KG1 (cell line): ENCODE measurements around the gene CXCR5.

Experiments
- DNase-seq: peaks from one replicate; lab custom pipeline; 2025; lab: John Stamatoyannopoulos, UW

Gene CXCR5

DNA sequence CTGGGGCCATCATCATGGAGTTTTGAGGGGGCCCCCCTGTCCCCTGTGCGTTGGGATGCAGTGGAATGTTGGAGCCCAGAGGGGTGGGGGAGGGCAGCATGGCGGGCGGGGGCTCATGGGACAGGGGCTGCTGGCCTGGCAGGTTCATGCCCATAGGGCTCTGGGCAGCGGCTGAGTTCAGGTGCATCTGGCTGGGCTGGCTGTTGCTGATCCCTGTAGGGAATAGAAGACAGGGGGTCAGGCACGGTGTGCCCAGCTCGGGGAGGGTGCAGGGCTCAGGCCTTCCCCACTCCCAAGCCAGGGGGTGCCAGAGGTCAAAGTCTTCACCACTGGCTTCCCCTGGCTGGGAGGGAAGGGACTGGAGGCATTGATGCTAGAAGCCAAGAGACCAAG lies 15.6 kb downstream of the CXCR5 start:
- DNase-seq = no peak

DNA sequence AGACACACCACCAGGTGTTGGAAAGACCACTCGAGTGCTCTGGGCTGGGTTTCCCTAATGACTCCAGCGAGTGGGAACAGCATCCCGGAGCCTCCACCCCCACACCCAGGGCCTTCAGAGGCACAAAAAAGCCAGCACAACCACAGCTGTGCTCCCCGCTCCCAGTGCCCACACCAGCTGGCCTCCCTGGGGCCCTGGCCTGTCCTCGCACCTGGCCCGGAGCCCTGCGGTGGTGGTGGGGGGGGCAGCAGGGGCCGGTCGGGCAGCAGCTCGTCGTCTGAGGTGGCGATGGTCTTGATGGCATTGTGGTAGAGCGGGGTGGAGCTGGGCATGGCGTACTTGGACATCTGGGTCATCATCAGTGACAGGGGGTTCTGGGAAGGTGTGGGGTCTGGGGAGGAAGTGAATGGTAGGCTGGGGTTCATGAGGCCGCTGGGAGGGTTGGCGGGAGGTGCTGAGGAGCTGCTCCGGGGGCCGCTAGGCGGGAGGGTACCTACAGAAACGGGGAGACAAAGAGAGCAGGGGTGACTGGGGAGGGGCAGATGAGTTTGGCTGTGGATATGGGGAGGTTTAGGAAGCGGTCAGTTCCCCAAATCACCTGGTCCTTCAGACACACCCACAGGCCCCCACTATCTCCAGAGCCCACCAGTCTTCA lies 16.1 kb downstream of the CXCR5 start:
- DNase-seq = no peak

DNA sequence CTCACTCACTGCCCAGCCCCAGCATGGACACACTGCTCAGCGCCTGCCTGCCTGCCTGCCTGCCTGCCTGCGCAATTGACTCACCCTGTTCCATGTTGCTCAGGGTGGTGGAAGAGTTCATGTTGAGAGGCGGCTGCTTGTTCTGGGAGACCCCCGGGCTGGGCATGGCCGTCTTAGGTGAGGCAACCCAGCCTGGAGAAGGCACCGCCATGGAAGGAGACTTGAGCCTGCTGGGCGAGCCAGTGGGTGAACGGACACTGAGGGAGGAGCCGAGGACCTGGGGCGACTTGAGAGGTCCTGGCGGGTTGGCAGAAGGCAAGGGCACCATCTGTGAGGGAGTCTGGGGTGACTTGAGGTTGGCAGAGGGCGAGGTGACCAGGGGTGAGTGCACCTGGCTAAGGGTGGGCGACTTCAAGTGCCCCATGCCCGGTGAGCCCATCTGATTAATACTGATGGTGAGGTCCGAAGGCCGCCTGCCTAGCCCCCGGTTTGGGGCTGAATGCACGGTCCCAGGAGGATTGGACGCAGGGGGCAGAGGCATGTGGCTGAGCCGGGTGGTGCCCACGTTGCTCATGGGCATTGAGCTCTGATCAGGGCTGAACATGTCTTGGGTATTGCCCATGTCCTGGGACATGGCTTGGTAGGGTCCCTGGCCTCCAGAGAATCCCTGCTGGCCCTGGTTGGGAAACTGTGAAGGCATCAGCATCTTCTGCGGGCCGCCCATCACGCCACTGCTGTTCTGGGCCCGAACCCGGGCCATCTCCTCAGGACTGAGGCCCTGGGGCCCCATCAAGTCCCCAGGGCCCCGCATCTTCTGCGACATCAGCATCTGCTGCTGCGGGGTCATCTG lies 17.1 kb downstream of the CXCR5 start:
- no peak for DNase-seq

DNA sequence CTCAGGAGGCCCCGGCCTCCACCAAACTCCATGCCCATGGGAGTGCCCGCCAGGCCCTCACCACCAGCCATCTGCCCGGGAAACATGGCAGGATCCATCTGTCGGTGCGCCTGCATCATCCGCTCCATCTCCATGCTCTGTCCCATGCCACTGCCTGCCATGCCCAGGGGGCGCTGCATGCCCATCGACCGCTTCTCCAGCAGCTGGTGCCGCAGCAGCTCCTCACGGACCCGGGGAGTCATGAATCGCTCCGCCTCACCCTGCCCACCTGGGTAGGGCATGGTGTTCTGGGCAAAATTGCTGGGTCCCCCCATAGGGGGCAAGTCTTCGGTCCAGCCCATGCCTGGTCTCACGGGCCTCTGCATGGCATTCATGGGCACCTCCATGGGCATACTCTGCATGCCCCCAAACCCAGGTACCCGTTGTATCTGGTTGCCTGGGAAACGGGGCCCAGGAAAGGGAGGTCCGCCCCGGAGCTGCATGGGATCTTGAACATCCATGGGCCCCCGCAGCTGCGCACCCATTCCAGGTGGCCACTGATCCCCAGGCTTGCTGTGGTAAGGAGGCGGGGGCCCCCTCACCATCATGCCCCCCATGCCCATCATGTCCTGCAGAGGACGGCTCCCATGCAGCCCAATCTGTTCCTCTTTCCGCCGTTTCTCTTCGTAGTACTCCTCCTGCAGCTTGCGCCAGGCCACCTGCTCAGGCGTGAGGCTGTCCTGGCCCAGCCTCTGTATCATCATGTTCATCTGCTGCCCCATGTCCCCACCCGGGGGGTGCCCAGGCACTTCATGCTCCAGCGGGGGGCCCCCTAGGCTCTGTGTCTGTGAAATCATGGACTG lies 18.0 kb downstream of the CXCR5 start:
- no peak for DNase-seq

GRCh38 chr11:118902336-118903203 lies 18.9 kb downstream of the CXCR5 start:
- no peak for DNase-seq

DNA sequence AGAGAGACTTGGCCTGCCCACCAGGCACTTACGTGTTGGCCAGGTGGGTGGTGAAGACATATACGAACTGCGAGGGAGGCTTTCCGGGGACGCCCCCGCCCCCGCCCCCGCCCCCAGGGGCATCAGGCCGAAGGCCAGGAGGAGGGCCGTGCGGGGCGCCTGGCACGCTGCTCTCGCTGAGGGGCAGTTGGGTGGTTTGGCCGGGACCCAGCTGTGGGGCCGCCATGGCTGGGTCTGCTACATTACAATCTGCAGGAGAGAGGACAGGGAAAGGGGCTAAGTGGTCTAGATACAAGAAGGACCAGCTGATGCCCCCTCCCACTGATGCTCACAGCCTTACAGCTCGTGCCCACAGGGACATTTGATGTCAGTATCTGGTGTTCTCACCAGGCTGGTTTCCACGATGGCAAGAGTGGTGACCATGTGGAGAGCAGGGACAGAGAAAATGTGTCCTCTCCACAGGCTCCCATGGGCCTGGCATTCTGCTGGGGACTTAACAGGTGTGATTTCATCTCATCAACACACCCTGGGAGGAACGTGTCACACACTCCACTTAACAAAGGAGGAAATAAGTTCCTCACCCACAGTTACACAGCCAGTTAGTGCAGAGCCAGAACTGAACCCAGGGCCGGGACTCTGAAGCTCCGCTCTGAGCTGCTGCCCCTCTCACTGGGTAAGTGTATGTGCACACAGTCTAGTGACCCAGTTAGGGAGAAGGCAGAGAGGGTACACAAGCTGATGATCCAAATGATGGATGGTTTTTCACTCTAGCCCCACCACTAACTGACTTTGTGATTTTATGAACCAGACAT lies 19.7 kb downstream of the CXCR5 start:
- DNase-seq = no peak

DNA sequence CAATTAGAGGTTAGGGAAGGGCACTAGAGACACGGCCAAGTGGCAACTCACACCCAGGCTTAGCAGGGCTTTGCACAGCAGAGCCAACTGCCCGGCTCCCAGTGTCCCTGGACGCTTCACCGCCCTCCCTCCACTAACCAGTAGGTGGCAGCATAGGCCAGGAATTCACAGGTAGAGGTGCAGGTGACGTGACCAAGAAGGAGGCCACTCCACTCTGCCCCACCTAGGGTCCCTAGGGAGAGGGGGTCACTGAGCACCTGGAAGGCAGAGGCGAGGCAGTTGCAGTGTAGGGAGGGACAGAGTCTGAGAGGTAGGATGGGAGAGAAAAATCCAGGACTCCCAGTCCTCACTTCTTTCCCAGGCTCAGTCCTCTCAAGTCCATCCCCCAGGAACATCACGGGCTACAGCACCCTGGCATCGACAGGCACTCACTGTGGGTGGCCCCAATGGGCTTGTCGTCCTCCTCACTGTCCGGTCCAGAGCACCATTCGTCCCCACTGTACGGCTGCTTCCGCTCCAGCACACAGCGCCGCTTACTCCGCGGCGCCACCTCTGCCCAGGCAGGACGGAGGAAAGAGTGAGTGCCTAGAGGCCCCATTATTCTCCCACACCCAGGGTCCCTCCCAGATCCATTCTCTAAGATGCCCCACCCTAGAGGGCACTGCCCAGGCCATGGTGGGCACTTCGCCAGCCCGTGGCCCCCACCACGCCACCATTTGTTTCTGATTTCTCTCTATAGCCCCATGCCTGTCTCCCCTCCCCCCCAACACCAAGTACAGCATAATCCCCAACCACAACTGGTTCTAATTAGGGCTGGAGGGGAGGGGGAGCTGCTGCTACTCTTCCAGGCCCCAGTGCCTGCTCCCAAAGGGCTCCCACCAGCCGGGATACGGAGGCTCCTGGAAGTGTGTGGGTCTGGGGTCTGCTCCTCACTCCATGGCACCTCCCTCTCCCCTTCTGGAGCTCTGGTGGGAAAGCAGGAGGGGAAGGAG lies 23.7 kb downstream of the CXCR5 start:
- peak; percentile 83 for DNase-seq

GRCh38 chr11:118908264-118908663 lies 24.6 kb downstream of the CXCR5 start:
- DNase-seq = no peak

DNA sequence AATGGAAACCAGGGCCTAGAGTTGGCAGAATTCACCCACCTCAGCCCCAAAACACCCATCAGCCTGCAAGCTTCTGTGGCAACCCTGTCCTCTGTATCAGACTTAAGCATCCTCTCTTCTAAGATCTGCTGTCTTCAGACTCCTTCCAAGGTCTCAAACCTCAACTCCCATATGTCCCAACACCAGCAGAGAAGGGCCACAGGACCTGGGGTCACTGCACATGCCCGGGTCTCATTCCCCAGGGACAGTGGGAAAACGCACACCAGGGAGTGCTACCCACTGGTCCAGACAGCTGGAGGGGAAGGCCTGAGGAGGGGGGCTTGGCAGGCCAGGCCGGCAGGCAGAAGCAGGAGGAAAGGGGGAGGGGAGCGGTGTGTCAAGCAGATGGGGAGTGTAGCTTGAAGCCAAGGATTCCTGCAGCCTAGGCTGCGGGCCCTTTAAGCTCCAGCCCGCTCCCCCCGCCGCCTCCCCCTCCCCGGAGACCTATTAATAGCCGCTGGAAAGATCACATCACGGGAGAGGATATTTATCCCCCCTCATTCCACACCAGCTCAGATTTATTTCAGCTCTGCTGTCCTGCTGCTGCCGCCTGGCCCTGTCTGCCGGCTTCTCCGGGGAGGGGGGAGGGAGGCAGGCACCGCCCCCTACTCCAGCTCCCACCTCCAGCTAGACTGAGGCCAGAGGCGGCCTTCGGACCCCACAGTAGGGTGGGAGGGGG lies 25.4 kb downstream of the CXCR5 start:
- no peak for DNase-seq

DNA sequence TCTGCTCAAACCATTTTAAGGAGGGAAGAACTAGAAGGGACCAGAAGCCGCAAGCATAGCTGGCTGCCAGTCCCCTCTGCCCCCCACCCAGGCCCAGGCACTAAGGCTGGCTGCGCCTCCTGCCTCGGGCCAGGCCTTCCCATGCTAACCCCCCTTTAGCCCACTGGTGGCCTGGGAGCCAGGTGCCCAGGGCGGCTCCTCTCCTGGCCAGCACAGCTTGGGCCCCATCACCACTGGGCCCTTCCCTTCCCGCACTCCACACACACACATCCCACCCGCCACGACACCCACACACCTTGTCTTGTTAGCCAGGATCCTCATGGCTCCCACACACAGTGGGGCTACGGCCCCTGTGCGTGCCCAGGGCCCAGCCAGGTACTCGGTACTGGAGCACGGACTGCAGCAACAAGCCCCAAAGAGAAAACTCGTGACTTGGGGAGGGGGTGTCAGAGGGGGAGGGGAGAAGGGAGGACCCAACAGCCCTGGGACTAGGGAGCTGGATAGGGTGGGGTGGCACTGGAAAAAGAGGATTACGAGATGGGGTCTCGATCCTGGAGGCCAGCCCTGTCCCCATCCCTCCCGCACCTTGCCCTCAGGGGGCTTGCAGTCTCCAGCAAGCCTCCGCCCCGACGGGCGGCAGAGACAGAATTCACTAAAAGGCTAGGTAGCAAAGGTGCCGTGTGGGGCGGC lies 26.1 kb downstream of the CXCR5 start:
- no peak for DNase-seq

- DNase-seq = no peak
These were observed 26.8 kb downstream of the CXCR5 start for GRCh38 chr11:118910309-118911112.

- no peak for DNase-seq
These were observed 27.6 kb downstream of the CXCR5 start for GRCh38 chr11:118911113-118911879.

GRCh38 chr11:118911880-118912741 lies 28.4 kb downstream of the CXCR5 start:
- DNase-seq = no peak

GRCh38 chr11:118912742-118913410 lies 29.2 kb downstream of the CXCR5 start:
- DNase-seq = no peak
